Liver (tissue), 3 donors: Measurements from ENCODE around the gene FOXO6.

Experiments
- CTCF ChIP-seq: fragments of 150-350 bp; IDR thresholded peaks from 2 replicates; pipeline ENCODE4 v1.5.1; 2017; ENCODE audit warnings: improper control_type of control experiment, low read depth, low read length; ENCODE audit not compliant: missing input control
- EGR1 ChIP-seq, 2 donors: IDR thresholded peaks; 2 replicates each; pipeline ENCODE4 v1.6.1; 2016 to 2018; ENCODE audit warnings: antibody characterized with exemption in 2 of 2, low read depth in 2 of 2
- GABPA ChIP-seq, 2 donors: IDR thresholded peaks in 1 of 2; conservative IDR thresholded peaks in 1 of 2; 2 replicates each; pipeline ENCODE4 v1.6.1; 2016; ENCODE audit warnings: antibody characterized with exemption in 2 of 2, mild to moderate bottlenecking in 1 of 2, moderate library complexity in 1 of 2
- RXRA ChIP-seq, 2 donors: IDR thresholded peaks; 2 replicates each; pipeline ENCODE4 v1.6.1; 2017 to 2018; ENCODE audit warnings: antibody characterized with exemption in 2 of 2, mild to moderate bottlenecking in 1 of 2
- TAF1 ChIP-seq: conservative IDR thresholded peaks from 2 replicates; pipeline ENCODE4 v1.6.1; 2016; ENCODE audit warnings: antibody characterized with exemption, mild to moderate bottlenecking
- YY1 ChIP-seq: IDR thresholded peaks from 2 replicates; pipeline ENCODE4 v1.6.1; 2016; ENCODE audit warnings: antibody characterized with exemption, mild to moderate bottlenecking
- TF ChIP-seq, protein P1 (sequence below): IDR thresholded peaks from 2 replicates; pipeline ENCODE4 v1.6.1; 2016; ENCODE audit warnings: antibody characterized with exemption
- donor health status: healthy.
- donor health status: healthy.

- TF ChIP-seq GABPA (IDR thresholded peaks at IDR 0.05 in 1 of 2, conservative IDR thresholded peaks at IDR 0.05 in 1 of 2) (no peak), YY1 (no peak), CTCF (no peak), EGR1 (IDR thresholded peaks at IDR 0.05; ENCODE audit: low read depth in 2 of 2) (no peak), TAF1 (no peak), RXRA (IDR thresholded peaks at IDR 0.05) (no peak)
- TF ChIP-seq, protein P1, sequence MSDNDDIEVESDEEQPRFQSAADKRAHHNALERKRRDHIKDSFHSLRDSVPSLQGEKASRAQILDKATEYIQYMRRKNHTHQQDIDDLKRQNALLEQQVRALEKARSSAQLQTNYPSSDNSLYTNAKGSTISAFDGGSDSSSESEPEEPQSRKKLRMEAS: no peak
These were observed 20.4 kb upstream of the FOXO6 start for GRCh38 chr1:41340655-41341364.
